Measurements from ENCODE around the gene SH2D3C.

GRCh38 chr9:127712371-127712770, 66.1 kb downstream of the SH2D3C start:
- TF ChIP-seq CTCF (conservative IDR thresholded peaks at IDR 0.05 in 1 of 2, IDR thresholded peaks at IDR 0.05 in 1 of 2; ENCODE audit: extremely low read depth in 1 of 2, insufficient read depth in 1 of 2, low read depth in 1 of 2, low read length in 2 of 2) (no peak), EZH2 (IDR thresholded peaks at IDR 0.05; ENCODE audit: borderline replicate concordance, low read length) (no peak)

Data from mammary epithelial cell (primary cell).